Kidney epithelial cell (primary cell): Measurements from ENCODE around the gene EPM2AIP1. TPM values are rescaled to one million over a fixed set of nuclear protein-coding genes. Genes with fewer than 3 reads are reported as not detected.
A peak's percentile ranks its signal among the peaks of the same experiment; 100 is the strongest.
"Not testable (repeated sequence)": the region's sequence is repeated elsewhere in the genome, so short reads cannot be mapped to it uniquely, and the experiment has no call there.

Experiments used
- DNase-seq: peaks from one replicate; pipeline ENCODE4 v3.0.0-alpha.2; 2010; ENCODE audit warnings: low read depth
- H3K27me3 ChIP-seq: 2 replicates; pipeline ENCODE4 v1.6.0; 2011; ENCODE audit warnings: low read length; ENCODE audit not compliant: control insufficient read depth, insufficient read depth
- H3K36me3 ChIP-seq: 2 replicates; pipeline ENCODE4 v1.5.1; 2011; ENCODE audit warnings: low read length; ENCODE audit not compliant: control insufficient read depth, insufficient read depth
- H3K4me3 ChIP-seq: 2 replicates; pipeline ENCODE4 v1.5.1; 2011; ENCODE audit warnings: low read depth, mild to moderate bottlenecking, control low read depth, low read length
- total RNA-seq: library from RNA; depleted of rRNA; stranded (reverse); fragments of >200 nt; gene quantifications from 2 replicates; pipeline ENCODE4 v1.2.3, GENCODE V29; 2015
- TF ChIP-seq, protein P1 (sequence below): IDR thresholded peaks from 2 replicates; pipeline ENCODE4 v1.5.1; 2011; ENCODE audit warnings: mild to moderate bottlenecking, moderate library complexity, low read length, control low read depth, inconsistent platforms; ENCODE audit not compliant: insufficient read depth, poor library complexity, severe bottlenecking

The EPM2AIP1 gene
- total RNA-seq, 1 donor from 2014 or later: 5.7 TPM

- H3K4me3 ChIP-seq: no peak overlapping the region
- TF ChIP-seq, protein P1, sequence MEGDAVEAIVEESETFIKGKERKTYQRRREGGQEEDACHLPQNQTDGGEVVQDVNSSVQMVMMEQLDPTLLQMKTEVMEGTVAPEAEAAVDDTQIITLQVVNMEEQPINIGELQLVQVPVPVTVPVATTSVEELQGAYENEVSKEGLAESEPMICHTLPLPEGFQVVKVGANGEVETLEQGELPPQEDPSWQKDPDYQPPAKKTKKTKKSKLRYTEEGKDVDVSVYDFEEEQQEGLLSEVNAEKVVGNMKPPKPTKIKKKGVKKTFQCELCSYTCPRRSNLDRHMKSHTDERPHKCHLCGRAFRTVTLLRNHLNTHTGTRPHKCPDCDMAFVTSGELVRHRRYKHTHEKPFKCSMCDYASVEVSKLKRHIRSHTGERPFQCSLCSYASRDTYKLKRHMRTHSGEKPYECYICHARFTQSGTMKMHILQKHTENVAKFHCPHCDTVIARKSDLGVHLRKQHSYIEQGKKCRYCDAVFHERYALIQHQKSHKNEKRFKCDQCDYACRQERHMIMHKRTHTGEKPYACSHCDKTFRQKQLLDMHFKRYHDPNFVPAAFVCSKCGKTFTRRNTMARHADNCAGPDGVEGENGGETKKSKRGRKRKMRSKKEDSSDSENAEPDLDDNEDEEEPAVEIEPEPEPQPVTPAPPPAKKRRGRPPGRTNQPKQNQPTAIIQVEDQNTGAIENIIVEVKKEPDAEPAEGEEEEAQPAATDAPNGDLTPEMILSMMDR: no peak
- H3K36me3 ChIP-seq: no peaks in the 10 kb centered on the region
- H3K27me3 ChIP-seq: no peaks in the 10 kb centered on the region
- DNase-seq: no peak
Observed at GRCh38 chr3:36954452-36955134, 38.3 kb downstream of the EPM2AIP1 start.

DNA sequence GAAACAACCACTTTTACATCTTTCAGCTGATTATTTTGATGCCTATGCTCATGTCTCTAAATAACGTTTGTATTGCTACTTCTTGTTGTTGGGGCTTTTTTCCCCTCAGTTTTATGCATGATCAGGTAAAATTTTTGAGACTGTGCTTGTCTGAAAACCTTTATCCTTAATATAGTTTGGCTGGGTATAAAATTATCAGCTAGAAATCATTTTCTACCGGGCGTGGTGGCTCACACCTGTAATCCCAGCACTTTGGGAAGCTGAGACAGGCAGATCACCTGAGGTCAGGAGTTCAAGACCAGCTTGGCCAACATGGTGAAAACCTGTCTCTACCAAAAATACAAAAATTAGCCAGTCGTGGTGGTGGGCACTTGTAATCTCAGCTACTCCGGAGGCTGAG lies 45.1 kb downstream of the EPM2AIP1 start:
- DNase-seq, H3K27me3 ChIP-seq, H3K36me3 ChIP-seq, H3K4me3 ChIP-seq: not testable (repeated sequence)

GRCh38 chr3:36945333-36945980 lies 47.5 kb downstream of the EPM2AIP1 start:
- no peak for DNase-seq
- peak overlapping the region; percentile 56 for H3K4me3 ChIP-seq
- TF ChIP-seq, protein P1: no peak

DNA sequence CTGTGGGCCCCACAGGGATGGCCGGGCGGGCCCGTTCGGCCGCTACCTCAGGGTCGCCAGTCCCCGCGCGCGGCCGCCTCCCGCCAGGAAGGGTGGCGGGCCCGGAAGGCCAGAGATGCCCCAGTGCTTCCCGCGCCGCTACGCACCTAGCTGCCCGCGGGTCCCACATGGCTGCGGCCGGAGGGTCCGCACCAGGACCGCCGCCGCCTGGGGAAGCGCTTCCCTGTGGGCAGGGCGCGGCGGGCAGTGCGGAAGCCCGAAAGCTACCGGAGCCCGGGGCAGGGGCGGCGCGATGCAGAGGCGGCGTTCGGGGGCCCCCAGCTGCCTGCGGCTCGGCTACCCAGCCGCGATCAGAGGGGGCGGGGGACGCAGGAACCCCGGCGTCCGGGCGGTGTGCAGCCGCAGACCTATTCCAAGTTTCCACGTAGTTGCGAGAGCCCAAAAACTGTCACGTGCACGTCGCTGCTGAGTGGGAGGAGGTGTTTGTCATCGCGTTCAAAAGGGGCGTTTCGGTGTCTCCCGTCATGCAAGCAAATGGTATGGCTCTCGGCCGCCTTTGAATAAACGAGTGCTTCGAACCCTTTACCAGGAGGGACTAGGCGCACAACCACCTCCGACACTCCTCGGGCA lies 48.2 kb downstream of the EPM2AIP1 start, which contains the start of gene TRANK1:
Gene TRANK1 (minus strand): TSS at position 414 of the 630 bp plus-strand sequence. CDS start 245 bp downstream, at position 169.
- no peak for DNase-seq
- TF ChIP-seq, protein P1: no peak
- peak within 1 kb of the TSS; percentile 56 for H3K4me3 ChIP-seq
- H3K27me3 ChIP-seq: no peaks in the 10 kb centered on the region
- H3K36me3 ChIP-seq: no peaks in the 10 kb centered on the region

More at GRCh38 chr3:36945333-36945980, 47.5 kb downstream of the EPM2AIP1 start:
- Histone ChIP-seq H3K27me3 (no peaks in the 10 kb centered on the region), H3K36me3 (no peaks in the 10 kb centered on the region)

DNA sequence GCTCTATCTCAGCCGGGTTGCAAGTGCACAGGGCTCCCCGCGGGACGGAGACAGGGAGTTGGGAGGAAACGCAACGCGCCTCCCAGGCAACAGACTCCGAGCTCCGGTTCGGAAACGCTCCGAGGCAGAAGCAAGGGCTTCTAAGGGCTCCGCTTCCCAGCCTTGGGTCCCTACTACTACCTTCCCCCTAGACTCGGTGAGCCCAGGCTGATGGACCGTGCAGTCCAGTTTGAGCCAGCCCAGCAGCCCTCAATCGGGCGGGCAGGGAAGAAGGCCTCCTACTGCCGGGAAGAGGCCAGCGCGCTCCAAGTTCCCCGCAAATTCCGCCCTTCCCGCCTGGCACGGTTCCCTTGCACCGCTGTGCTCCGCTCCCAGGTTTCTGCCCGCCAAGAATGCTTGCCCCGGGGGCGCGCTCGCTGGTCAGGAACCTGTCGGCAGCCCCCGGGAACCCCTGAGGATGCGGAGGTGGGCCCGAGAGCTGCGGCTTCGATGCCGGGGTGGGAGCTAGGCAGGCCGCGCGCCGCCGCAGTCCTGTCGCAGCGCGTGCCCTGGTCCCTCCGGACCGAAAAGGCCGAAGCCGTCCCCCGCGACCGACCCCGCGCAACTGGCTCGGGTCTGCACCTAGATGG lies 48.8 kb downstream of the EPM2AIP1 start:
- no peaks in the 10 kb centered on the region for H3K27me3 ChIP-seq
- TF ChIP-seq, protein P1: peak; percentile 13
- no peaks in the 10 kb centered on the region for H3K36me3 ChIP-seq
- peak overlapping the region; percentile 56 for H3K4me3 ChIP-seq
- DNase-seq: no peak

DNA sequence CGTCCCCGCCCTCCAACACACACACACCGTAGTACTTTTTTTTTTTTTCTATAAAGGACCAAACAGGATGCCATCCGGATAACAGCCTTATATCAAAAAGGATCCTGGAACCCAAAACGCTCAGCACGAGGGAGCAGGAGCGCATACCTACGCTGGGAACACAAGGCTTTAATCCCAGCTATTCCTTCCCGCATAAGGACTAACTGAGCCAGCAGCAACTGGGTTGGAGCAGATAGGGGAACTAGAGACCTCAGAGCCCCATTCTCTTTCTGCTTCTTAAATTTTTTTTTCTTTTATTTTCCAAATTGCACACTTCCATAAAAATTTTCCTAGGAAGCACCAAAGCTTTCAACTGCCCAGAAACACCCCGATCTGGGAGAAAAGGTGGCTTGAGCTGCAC lies 49.3 kb downstream of the EPM2AIP1 start:
- Histone ChIP-seq H3K27me3 (no peaks in the 10 kb centered on the region), H3K36me3 (no peaks in the 10 kb centered on the region), H3K4me3 (peak overlapping the region; percentile 56)
- DNase-seq: no peak
- TF ChIP-seq, protein P1: no peak
